Activated T-cell treated with anti-CD3 and anti-CD28 coated beads for 4 hours (primary cell): ENCODE measurements around the gene RAB11FIP4.

Experiments used
- DNase-seq: peaks from one replicate; pipeline ENCODE4 v3.0.0-alpha.2; 2020

RAB11FIP4 gene

DNA sequence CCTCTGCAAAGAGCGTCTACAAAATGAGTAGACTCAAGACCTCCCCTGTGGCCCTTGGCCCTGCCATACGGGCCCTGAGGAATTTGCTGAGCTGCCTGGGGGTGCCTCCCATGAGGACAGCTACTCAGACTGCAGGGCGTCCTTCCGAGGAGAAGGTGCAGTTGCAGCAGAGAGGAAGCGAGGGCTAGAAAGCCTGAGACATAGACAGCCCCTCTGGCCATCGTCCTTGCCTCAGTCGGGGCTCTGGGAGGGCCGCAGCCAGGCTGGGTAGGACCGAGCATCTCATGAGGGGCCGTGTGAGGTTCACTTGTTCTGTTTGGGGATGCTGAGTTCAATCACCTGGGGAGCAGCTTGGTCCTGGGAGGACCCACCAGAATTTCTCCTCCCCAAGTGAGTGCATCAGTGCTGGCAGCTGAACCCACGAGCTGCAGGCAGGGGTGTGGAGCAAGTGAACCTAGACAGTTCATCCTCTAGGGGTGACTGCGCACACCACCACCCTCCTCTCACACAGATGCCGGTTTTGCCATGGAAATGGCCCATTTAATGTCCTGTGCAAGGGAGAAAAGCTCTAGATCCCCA, 20.3 kb downstream of the RAB11FIP4 start:
- no peak for DNase-seq

DNA sequence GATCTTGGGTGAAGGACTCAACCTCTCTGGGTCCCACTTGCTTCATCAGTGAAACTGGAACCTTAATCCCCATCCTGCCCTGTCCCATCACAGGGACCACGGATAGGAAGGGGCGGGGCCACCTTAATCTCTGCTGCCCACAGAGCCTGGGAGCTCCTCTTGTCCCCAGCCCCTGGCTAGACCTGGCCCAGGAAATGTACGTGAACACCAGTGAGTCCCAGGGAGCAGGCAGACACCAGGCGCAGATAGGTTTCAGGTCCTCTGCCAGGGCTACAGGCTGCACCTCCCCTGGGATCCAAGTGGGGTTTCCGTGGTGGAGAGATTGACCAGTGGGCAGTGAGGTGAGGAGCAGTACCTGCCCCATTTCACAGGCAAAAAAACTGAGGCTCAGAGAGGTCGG, 21.0 kb downstream of the RAB11FIP4 start:
- DNase-seq = no peak

DNA sequence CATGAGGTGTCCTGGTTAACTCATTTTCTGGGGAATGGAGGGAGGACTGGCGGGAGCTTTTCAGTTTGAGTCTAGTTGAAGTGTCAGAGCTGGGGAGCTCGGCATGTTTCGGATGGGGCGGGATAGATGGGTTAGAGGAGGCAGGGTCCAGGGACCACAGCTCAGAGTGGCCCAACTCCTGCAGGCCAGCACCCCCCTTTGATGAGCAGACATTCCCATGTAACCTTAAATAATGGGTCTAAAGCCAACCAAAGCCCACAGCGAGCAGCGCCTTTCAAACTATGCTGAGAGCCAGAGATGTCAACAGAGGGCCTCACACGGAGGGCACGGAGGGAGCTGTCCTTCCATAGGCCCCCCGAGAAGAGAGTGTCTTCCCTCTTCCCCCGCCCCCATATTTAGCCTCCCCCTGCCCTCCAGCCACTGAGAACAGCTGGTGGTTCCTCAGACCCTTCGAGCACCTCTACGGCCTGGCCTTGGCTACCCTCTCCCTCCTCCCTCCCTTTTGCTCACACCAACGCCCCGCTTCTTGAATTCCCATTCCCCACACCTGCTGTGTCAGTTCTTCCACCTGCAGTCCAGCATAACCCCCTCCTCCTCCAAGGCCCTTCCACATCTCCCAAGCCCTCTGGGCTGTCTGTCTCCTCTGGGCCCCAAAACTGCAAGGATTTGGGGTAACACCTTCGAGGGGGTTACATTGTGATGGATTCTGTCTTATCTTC, 21.8 kb downstream of the RAB11FIP4 start:
- no peak for DNase-seq

DNA sequence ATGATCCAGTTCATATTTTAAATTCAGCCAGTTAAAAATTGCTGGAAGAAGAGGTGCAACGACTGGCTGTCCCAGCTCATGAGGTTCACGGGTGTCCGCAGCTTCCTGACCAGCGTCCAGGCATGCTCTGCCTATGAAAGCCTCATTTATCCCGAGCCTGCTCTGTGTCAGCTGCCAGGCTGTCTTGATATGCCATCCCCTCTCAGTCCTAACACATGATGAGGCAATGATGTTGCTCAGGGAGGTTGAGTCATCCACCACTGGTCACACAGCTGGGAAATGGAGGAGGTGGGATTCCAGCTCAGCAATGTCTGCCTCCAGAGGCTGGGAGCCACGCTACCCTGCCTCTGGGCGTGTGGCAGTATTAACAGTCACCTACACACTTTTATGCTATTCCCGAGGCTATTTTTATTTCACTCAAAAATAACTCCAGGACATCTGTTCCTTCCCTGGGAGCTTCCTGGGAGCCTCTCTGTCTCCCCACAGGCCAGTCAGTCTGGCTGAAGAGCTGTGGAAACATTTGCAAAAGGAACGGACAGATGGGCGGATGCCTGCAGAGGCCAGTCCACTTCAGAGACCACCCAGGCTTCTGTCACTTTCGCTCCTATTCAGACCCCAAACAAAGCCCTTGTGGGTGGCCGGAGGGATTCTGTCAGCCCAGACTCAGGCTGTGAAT, 22.5 kb downstream of the RAB11FIP4 start:
- no peak for DNase-seq

DNA sequence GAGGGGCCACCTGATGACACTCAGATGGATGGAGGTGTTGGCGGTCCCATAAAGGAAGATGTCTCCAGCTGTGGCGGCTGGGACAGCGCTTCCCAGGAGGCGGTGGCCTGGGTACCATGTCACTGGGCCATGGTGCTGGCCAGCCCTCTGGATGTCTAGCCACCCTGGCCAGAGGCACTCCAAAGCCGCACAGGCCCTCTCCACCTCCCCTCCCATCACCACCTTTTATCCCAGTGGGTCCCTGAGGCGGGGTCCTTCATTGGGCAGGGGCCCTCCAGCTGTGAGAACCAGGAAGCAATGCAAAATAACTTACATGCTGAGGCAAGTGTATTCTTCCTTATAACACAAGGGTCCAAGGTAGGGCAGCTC, 23.1 kb downstream of the RAB11FIP4 start:
- DNase-seq = no peak

DNA sequence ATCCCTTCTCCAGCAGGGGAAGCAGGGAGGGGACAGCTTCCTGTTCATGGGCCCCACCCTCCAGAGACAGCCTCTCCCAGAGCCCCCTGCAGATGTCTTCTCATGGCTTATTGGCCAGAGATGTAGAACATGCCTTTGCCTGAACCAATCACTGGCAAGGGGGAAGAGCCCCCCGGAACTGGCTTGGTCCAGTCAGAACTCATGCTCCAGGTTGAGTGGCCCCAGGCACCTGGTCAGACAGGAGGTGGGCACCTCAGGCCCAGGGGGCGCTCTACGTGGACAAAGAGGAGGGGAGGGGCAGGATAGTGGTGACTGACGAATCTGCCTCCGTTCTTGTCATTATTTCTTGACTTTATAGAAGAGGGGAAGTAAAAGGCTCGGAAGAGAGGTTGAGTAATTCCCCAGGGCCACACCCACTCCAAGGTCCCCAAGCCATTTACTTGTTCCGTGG, 23.6 kb downstream of the RAB11FIP4 start:
- DNase-seq = no peak

DNA sequence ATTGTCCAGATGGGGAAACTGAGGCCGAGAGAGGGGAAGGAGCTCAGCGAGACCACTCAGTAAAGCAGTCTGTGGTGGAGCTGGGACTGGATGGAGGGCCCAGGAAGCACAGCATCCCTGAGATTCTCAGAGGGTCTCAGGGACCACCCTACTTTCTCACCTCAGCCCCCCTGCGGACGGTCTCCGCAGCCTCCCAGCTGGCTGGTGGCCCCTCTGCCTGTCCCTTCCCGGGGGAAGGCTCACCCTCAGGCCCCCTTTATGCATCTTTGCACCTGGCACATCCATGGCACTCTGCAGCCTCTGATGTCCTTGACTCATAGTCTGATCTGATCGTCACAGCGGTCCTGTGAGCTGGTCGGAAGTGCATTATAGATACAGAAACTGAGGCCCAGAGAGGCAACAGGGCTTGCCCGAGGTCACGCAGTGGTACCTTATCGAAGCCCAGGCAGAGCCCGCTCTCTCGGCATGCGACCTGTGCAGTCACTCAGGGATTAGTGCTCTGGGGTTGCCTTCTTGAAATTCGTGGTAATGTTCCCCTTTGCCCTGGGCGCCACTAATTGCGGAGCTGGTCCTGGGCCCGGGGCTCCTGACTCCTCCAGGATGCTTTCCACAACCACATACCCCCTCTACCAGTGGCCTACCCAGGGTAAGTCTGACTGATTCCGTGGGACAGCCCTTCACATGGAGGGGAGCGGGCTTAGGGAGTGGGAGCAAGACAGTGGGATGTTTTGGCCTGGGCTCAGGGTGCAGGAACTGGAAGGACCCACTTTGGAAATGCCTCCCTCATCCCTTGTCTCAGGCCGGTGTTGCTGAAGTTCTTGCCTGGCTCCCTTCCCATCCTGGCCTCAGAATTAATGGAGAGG, 24.4 kb downstream of the RAB11FIP4 start:
- DNase-seq = no peak

DNA sequence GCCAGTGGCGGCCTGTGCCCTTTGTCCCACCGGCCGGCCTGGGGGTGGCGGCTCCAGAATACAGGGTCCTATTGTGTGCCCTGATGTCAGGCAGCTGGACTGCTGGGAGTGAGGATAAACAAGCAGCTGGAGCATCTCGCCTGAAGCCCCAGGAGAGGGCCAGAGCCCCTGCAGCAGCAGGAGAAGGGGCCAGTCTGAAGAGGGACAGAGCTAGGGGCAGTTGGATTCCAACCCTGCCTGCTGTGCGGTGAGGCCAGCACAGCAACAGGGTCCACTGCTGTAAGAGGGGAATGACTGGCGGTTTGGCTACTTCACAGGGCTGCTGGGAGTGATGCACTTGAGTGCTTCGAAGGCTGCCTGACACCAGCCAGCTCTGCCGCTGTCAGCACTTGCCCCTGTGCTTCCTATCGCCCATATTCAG, 25.0 kb downstream of the RAB11FIP4 start:
- DNase-seq = no peak

DNA sequence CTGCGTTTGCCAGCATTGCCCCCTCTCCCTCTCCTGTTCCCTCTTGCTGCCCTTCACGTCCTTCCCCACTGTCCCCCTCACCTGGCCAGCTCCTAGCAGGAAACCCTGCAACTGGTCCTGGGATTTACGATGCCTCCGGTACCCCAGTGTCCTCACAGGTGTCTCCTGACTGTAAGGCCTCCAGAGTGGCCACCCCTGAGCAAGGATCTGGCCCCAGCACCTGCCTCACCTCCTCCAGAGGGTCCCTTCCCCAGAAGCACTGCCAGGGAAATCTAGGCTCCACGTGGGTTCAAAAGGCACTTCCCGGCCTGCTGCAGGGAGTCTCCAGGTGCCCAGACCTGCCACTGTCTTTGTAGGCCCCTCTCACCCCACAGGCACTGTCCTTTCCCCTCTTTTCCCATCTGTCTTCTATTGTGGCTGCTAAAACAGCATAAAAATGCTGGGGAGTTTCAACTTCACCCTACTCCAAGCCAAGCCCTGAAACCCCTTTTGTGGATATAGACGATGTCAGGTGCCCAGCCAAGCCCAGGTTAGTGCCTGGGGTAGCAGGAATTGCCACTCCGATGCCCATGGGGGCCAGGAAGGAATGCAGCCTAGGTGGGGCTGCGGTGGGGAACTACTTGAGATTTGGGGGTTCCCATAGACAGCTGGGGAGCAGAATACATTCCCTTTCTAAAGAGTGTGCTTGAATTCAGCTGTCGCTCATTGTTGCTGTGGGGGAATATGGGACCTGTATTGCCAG, 25.7 kb downstream of the RAB11FIP4 start:
- DNase-seq = no peak

DNA sequence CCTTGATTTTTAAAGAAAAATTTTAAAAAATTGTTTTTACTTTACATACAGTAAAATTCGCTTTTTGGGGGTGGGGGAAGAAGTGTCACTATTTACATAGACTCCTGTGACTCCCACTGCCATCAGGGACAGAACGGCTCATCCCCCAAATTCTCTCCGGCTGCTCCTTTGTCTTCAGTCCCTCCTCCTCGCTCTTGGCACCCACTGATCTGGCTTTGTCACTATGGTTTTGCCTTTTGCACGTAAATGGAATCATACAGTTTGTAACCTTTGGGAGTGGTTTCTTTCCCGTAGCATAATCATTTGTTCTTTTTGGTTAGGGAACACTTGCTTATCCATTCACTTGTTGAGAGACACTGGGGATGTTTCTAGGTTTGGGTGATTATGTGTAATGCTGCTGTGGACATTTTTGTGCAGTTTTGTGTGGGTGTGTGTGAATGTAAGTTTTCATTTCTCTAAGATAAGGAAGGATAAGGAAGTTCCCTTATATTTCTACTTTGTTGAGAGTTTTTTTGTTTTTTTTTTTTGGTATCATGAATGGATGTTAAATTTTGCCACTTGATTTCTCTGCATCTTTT, 27.4 kb downstream of the RAB11FIP4 start:
- no peak for DNase-seq

DNA sequence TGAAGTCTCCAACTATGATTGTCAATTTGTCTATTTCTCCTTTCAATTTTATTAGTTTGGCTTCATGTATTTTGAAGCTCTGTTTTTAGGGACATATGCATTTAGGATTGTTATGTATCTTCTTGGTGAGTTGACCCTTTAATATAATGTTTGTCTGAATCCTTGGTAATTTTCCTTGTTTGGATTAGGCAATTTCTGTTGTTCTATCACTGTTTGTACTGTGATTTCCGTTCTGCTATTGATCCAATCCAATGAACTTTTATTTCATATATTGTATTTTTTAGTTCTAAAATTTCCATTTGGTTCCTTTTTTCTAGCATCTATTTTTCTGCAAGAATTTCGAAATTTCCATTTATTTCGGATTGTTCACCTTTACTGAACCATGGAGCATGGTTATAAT, 31.0 kb downstream of the RAB11FIP4 start:
- no peak for DNase-seq

DNA sequence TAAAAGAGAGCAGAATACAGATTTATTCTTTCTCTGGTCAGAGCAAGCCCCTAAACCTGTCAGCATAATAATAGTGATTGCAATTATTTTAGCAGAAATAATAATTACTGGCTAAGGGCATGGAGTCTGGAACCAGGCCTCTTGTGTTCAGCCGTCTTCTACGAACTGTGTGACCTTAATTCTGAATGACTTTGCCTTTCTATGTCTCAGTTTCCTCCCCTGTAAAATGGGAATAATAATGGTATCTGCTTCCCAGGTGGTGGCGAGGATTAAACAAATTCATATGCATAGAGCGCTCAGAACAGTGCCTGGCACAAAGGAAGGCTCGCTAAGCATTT, 33.4 kb downstream of the RAB11FIP4 start:
- no peak for DNase-seq

DNA sequence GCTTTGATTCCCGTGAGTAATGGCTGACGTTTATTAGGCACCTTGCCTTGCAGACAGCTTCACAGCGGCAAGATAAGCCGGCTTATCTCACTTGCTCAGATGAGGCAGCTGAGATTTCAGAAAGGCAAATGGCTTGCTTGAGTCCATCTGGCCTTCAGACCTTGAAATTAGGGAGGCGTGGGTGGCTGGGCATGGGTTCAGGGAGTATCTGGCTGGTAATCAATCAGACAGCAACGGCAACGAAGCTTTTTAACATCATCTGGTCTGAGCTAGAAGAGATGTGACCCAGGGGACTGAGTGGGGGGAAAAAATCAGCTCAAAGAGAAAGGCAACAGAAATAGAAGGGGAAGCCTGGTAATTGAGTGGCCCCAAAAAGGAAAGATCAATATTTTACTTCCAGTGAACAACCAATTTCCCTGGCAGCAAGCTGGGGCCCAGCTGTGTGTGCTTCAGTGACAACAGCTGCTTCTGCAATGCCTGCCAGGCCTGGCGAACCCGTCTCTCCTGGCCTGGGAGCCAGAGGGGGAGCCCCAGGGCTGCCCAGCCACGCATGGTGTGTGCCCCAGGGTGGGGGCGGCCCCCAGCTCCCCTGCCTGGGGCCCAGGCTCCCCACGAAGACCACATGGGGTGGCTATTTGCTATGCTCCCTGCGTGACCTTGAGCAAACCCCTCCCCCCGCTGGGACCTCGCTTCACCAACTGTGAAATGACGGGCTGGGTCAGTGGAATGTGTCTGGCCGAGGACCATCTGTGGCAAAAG, 34.0 kb downstream of the RAB11FIP4 start:
- no peak for DNase-seq

DNA sequence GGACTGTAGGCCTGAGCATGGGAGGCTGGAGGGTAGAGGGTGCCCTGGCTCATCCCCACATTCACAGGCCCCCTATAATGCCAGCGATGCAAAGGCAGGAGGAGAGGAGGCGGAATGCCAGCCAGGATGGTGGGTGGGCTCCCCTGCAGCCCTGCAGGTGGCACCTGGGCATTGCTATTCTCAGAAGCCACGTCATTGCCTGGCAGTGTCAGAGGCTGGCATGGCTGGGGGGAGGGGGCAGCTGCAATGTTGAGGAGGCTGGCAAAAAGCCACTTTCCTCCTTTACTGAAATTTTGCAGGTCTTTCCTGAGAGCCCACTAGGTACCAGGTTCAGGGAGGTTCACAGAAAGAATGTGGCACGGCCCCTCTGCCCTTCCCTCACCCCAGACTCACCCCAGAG, 36.2 kb downstream of the RAB11FIP4 start:
- no peak for DNase-seq

DNA sequence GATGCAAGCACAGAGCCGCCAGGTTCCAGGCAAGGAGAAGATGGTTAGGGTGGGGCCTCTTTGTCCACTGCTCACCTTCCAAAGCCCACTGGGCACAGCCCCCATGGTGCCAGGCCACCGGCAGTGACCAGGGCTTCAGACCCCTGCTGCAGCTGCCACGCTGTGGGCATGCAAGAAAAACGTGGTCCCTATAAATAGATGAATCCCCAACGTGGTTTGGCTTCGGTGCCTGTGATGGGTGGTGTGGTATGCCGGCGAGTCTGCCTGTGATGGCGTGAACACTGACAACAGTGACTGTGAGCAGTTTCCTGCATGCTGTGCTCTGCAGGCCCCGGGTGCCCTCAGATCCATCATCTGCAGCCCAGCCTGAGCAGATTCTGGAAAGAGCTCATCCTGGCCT, 36.6 kb downstream of the RAB11FIP4 start:
- no peak for DNase-seq

DNA sequence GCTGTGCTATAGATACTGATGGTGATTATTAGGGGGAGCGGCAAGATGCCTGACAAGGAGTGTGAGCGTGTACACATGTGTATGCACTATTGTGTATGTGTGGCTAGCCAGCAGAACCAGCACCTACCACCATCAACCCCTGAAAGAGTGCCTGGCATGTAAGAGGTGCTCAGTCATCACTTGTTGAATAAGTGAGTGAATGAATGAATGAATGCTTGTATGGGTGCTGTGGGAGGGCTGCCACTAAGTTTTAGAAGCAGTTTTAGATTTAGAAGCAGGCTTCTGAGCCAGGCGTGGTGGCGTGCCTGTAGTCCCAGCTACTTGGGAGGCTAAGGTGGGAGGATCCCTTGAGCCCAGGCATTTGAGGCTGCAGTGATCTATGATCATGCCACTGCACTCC, 37.0 kb downstream of the RAB11FIP4 start:
- no peak for DNase-seq

DNA sequence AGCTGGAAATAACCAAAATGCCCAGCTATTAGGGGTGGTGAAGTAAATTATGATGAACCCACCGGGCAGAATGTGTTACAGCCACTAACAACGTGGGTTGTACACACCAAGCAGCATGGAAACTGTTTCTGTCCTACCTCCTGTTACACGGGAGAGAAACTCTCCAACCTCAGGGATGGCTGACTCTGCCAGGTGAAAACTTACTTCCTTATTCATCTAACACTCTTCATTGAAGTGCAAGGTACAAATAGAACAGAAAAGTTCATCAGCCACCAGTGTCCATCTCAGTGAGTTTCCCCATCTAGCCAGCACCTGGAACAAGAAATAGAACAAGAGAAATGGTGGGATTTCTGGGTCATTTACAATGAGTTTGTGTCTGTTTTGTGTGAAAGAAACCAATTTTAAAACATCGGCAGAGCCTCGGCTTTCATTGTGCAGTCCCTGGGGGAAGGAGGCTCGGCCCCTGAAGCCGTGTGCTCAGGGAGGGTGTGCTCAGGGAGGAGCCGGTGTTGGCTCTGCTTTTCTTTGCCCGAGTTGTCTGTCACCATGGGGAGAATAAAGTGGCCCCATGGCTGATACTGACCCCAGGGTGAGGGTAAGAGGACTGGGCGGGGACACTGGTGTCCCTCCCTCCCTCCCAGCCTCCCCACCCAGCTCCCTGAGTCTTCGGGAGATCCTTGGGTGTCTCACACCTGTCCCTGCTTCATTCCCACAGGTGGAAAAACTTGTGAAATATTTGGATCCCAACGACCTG, 39.8 kb downstream of the RAB11FIP4 start:
- no peak for DNase-seq

DNA sequence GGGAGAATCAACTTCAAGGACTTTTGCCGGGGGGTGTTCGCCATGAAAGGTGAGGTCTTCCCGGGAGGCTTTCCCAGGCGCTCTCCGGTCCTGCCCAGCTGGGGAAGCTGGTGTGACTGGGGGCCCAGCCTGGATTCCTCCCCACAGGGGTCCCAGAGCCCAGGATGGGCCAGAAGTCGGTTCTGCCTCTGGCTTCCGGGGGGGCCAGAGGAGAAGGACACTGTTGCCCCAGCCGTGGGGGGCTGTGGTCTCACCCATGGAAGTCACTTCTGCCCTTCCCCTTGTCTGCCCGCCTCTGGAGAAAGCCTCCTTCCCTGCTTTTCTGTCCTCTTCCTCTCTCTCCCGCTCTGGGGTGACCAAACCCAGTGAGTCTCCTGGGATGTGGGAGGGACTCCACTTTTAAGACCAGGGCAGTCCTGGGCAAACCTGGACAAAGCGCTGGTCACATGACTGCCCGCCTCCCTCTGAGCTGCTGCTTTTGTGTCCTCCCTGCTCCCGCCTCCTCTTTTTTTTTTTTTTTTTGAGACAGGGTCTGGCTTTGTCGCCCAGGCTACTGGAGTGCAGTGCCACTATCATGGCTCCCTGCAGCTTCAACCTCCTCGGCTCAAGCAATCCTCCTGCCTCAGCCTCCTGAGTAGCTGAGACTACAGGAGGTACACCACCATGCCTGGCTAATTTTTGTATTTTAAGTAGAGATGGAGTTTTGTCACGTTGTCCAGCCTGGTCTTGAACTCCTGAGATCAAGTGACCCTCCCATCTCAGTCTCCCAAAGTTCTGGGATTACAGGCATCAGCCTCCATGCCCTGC, 40.6 kb downstream of the RAB11FIP4 start:
- no peak for DNase-seq

DNA sequence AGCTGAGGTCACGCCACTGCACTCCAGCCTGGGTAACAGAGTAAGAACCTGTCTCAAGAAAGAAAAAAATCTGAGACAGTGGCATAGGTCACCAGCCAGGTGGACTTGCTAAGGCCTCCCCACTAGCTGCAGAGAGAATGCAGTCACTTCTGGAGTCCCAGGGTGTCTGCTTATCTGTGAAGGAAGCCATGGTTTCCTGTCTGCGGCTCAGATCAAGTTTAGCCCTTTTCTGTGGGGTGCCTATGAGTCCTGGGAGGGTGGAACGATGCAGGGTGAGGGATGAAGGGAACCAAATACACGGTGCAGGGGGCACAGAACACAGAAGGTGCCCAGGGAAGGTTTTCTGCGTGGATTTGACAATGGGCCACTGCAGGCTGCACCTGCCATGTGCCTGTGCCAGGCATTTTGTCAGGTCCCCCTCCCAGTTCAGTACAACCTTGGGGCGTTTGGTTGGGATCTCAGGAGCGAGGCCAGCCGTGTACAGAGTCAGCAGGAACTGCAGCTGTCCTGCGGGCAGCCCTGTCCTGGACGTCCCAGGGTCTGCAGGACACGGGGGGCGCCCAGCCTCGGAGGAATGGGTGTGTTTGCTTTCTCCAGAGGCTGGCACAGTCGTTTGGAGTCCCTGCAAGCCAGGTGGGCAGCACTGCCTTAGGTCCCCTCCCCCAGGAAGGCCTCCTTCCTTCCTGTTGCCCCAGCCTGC, 41.8 kb downstream of the RAB11FIP4 start:
- DNase-seq = no peak
